GM23248 (cell line): ENCODE results near the gene GFM1.

Experiments
- EZH2 ChIP-seq: fragments of 200-600 bp; sonication (generic); IDR thresholded peaks from 2 replicates; pipeline ENCODE4 v1.6.1; 2018; ENCODE audit warnings: antibody characterized with exemption, mild to moderate bottlenecking; ENCODE audit not compliant: insufficient read depth, poor library complexity, severe bottlenecking
- EZH2phosphoT487 ChIP-seq: fragments of 200-600 bp; sonication (generic); IDR thresholded peaks from 2 replicates; pipeline ENCODE4 v1.6.1; 2018; ENCODE audit warnings: antibody characterized with exemption, moderate library complexity, mild to moderate bottlenecking, low read depth; ENCODE audit not compliant: insufficient read depth

DNA sequence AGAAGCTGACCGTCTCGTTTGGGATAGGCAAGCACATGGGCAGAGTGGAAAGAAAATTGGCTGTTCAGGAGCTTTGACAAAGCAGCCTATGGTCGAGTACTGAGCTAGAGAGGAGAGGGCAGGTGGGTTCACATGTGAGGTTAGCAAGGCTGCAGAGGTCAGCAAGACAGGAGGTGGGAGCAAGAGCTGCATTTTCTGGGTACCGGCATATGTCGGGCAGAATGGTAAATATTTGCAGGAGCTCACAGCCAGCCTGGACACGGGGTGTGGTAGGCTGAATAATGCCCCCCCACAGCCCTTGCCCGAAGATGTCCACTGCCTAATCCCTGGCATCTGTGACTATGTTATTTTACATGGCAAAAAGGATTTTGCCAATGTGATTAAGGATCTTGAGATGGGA, 79.7 kb downstream of the GFM1 start:
- TF ChIP-seq EZH2, result no peak
- TF ChIP-seq EZH2phosphoT487, result no peak
